ENCODE results near the gene EIF2S1. TPM values are rescaled to one million over a fixed set of nuclear protein-coding genes. Genes with fewer than 3 reads are reported as not detected.
"Not testable (repeated sequence)": the region's sequence is repeated elsewhere in the genome, so short reads cannot be mapped to it uniquely, and the experiment has no call there.

EIF2S1 gene
- total RNA-seq, result 100 to 1,000 TPM in 3 of 4 donors, 10 to 100 TPM in 1; 55.8 to 153 (median 138) TPM

- H3K4me3 ChIP-seq, result peak within 1 kb of the TSS; percentile 84 to 92 (median 87)
- peak within 1 kb of the TSS; percentile 91 to 98 (median 94) for H3K27ac ChIP-seq
- WGBS, 2 donors, result 0 to 1% methylated on average over 21 to 34 of the region's 47 CpGs
- intact Hi-C loops (cut with DNase I), result no loop called here
- no peaks in the 10 kb centered on the region for H3K27me3 ChIP-seq
- H3K4me1 ChIP-seq, result peaks cover 5 to 73% (median 50%) of the 10 kb centered on the region in 3 donors
- peak; percentile 92 for DNase-seq
- peaks cover 0 to 11% (median 0%) of the 10 kb centered on the region in 3 donors for H3K36me3 ChIP-seq
- TF ChIP-seq CTCF (IDR thresholded peaks at IDR 0.05) (peak; percentile 83 to 98 (median 94)), POLR2A (IDR thresholded peaks at IDR 0.05) (peak in 3 of 4 donors; percentile 45 to 81 (median 63))
- H3K9me3 ChIP-seq, result no peaks in the 10 kb centered on the region
These were observed at the start of gene EIF2S1, which contains the start of gene ATP6V1D for GRCh38 chr14:67359775-67360469. TSS of gene EIF2S1 (plus strand) at chr14:67360328. CDS start at chr14:67364768, 4,440 bp downstream. TSS of gene ATP6V1D (minus strand) at chr14:67359804. CDS start at chr14:67359698, 106 bp downstream.

- Histone ChIP-seq H3K36me3 (peaks cover 0 to 64% (median 0%) of the 10 kb centered on the region in 3 donors), H3K4me1 (no peaks in the 10 kb centered on the region), H3K27ac (no peak overlapping the region), H3K4me3 (no peak overlapping the region), H3K27me3 (no peaks in the 10 kb centered on the region), H3K9me3 (no peaks in the 10 kb centered on the region)
- TF ChIP-seq POLR2A (IDR thresholded peaks at IDR 0.05) (no peak), CTCF (IDR thresholded peaks at IDR 0.05) (no peak)
- intact Hi-C loops (cut with DNase I), result no loop called here
- WGBS, 2 donors, result 90 to 92% methylated on average over 2 of the region's 2 CpGs
- DNase-seq, result no peak
These were observed 48.3 kb upstream of the EIF2S1 start for GRCh38 chr14:67311868-67312267.

- no peak for DNase-seq
- H3K9me3 ChIP-seq, result no peaks in the 10 kb centered on the region
- H3K4me3 ChIP-seq, result no peak overlapping the region
- intact Hi-C loops (cut with DNase I), result no loop called here
- no peaks in the 10 kb centered on the region for H3K27me3 ChIP-seq
- H3K27ac ChIP-seq, result no peak overlapping the region
- peaks cover 0 to 72% (median 0%) of the 10 kb centered on the region in 3 donors for H3K36me3 ChIP-seq
- TF ChIP-seq CTCF (IDR thresholded peaks at IDR 0.05) (no peak), POLR2A (IDR thresholded peaks at IDR 0.05) (no peak)
- 79 to 86% methylated on average over 1 of the region's 1 CpG for WGBS, 2 donors
- H3K4me1 ChIP-seq, result no peaks in the 10 kb centered on the region
These were observed 47.0 kb upstream of the EIF2S1 start for GRCh38 chr14:67313153-67313552.

- Histone ChIP-seq H3K4me1 (no peaks in the 10 kb centered on the region), H3K27ac (no peak overlapping the region), H3K27me3 (no peaks in the 10 kb centered on the region), H3K9me3 (no peaks in the 10 kb centered on the region), H3K4me3 (no peak overlapping the region), H3K36me3 (peaks cover 0 to 94% (median 0%) of the 10 kb centered on the region in 3 donors)
- TF ChIP-seq CTCF (IDR thresholded peaks at IDR 0.05) (no peak), POLR2A (IDR thresholded peaks at IDR 0.05) (no peak)
- intact Hi-C loops (cut with DNase I), result no loop called here
- DNase-seq, result no peak
- WGBS, 2 donors, result 82 to 88% methylated on average over 1 of the region's 1 CpG
These were observed 42.3 kb upstream of the EIF2S1 start for GRCh38 chr14:67317822-67318221.

- no peak for TF ChIP-seq CTCF (IDR thresholded peaks at IDR 0.05)
- no peak for TF ChIP-seq POLR2A (IDR thresholded peaks at IDR 0.05)
- no peak for DNase-seq
- peaks cover 0 to 94% (median 0%) of the 10 kb centered on the region in 3 donors for H3K36me3 ChIP-seq
- intact Hi-C loops (cut with DNase I), result no loop called here
- H3K4me3 ChIP-seq, result no peak overlapping the region
- H3K9me3 ChIP-seq, result no peaks in the 10 kb centered on the region
- H3K4me1 ChIP-seq, result no peaks in the 10 kb centered on the region
- H3K27ac ChIP-seq, result no peak overlapping the region
- H3K27me3 ChIP-seq, result no peaks in the 10 kb centered on the region
These were observed 41.0 kb upstream of the EIF2S1 start for GRCh38 chr14:67319142-67319541.

GRCh38 chr14:67329666-67330065 lies 30.5 kb upstream of the EIF2S1 start:
- H3K27me3 ChIP-seq; H3K4me3 ChIP-seq; DNase-seq; H3K4me1 ChIP-seq; H3K27ac ChIP-seq; H3K9me3 ChIP-seq; intact Hi-C loops (cut with DNase I): not testable (repeated sequence)
- 94 to 95% methylated on average over 4 of the region's 4 CpGs for WGBS, 2 donors
- peaks cover 0 to 83% (median 2%) of the 10 kb centered on the region in 3 donors for H3K36me3 ChIP-seq

Measured in esophagus squamous epithelium (tissue), 5 donors.